ENCODE measurements around the gene RAB40B.
"Not testable (repeated sequence)": the region's sequence is repeated elsewhere in the genome, so short reads cannot be mapped to it uniquely, and the experiment has no call there.

GRCh38 chr17:82744736-82745135 lies 46.2 kb upstream of the RAB40B start:
- not testable (repeated sequence) for TF ChIP-seq CTCF (IDR thresholded peaks at IDR 0.05; ENCODE audit: borderline replicate concordance, extremely low read depth, low read length, poor library complexity, severe bottlenecking); EZH2 (IDR thresholded peaks at IDR 0.05; ENCODE audit: borderline replicate concordance, low read depth, low read length, severe bottlenecking)
